K562 (cell line): ENCODE measurements around the gene SRP54. TPM values are rescaled to one million over a fixed set of nuclear protein-coding genes. Genes with fewer than 3 reads are reported as not detected.

Source experiments
- ATAC-seq: fragments of 200-7000 bp; cut with Tn5 transposase; 3 replicates; pipeline ENCODE4 v1.9.1; 2020; ENCODE audit warnings: moderate library complexity
- BruUV-seq: library from RNA; stranded (reverse); fragments of 400-500 nt; replicated peaks from 2 replicates; lab custom pipeline; 2021; lab: Mats Ljungman, UMichigan
- CTCF ChIA-PET: fragments of 300-600 bp; formaldehyde crosslinking; extraction: SDS; loops from one replicate; lab custom pipeline; 2021; ENCODE audit warnings: low intra/inter-chr PET ratio; lab: Yijun Ruan, JAX
- POLR2A ChIA-PET: fragments of 300-600, 350-650 bp; sonication (Branson Sonifier 250); formaldehyde crosslinking; extraction: SDS; loops from one replicate; lab custom pipeline; 2021; ENCODE audit warnings: antibody characterized with exemption, inconsistent platforms; lab: Yijun Ruan, JAX
- DNase-seq, 4 experiments: peaks; one replicate each; pipeline versions ENCODE4 v3.0.0 to v3.0.0-alpha.2; 2011 to 2018; ENCODE audit warnings: low spot score in 3 of 4, mixed read lengths in 3 of 4; ENCODE audit errors: extremely low read depth in 1 of 4
- FAIRE-seq: peaks from 2 replicates; lab custom pipeline; 2011; peaks lifted over from hg19 to GRCh38; lab: Jason Lieb, UNC
- H2AFZ ChIP-seq: 2 replicates; pipeline ENCODE4 v1.6.0; 2011; ENCODE audit warnings: low read depth, low read length, control low read depth, inconsistent platforms
- H3K27ac ChIP-seq: fragments of 200-600 bp; 3 replicates; pipeline ENCODE4 v1.8.0; 2011; ENCODE audit warnings: low read depth, mild to moderate bottlenecking, control low read depth, inconsistent platforms, low read length, moderate library complexity, mixed read lengths; ENCODE audit errors: extremely low read depth
- H3K27me3 ChIP-seq, 2 experiments: fragments of 300-600 bp in 1 of 2; 2 replicates in 1 of 2; 3 replicates in 1 of 2; pipeline versions ENCODE4 v1.6.0 to v1.8.0; 2011; ENCODE audit warnings: inconsistent platforms in 2 of 2, low read length in 2 of 2, mild to moderate bottlenecking in 1 of 2, mixed read lengths in 1 of 2, moderate library complexity in 1 of 2; ENCODE audit not compliant: control insufficient read depth in 2 of 2, insufficient read depth in 2 of 2
- H3K36me3 ChIP-seq: fragments of 300-600 bp; 3 replicates; pipeline ENCODE4 v1.8.0; 2011; ENCODE audit warnings: mild to moderate bottlenecking, low read length, inconsistent platforms; ENCODE audit not compliant: control insufficient read depth, insufficient read depth
- H3K4me1 ChIP-seq, 2 experiments: fragments of 200-600 bp in 1 of 2; replicated peaks in 1 of 2; 2 replicates in 1 of 2; 3 replicates in 1 of 2; pipeline versions ENCODE4 v1.5.1 to v1.8.0; 2011; ENCODE audit warnings: inconsistent platforms in 2 of 2, low read length in 2 of 2, mild to moderate bottlenecking in 1 of 2, mixed read lengths in 1 of 2, moderate library complexity in 1 of 2; ENCODE audit not compliant: control insufficient read depth in 2 of 2, insufficient read depth in 2 of 2
- H3K4me2 ChIP-seq: 2 replicates; pipeline ENCODE4 v1.6.1; 2011; ENCODE audit warnings: low read length, control low read depth, inconsistent platforms, mixed read lengths; ENCODE audit not compliant: insufficient read depth
- H3K4me3 ChIP-seq: fragments of 200-600 bp; sonication (generic), shearing (Covaris generic); 2 replicates; pipeline ENCODE4 v1.5.1; 2016; ENCODE audit warnings: control low read depth, inconsistent platforms
- H3K79me2 ChIP-seq: fragments of 200-600 bp; 3 replicates; pipeline ENCODE4 v1.8.0; 2011; ENCODE audit warnings: low read length, inconsistent platforms; ENCODE audit not compliant: control insufficient read depth, insufficient read depth
- H3K9ac ChIP-seq, 2 experiments: 2 replicates each; pipeline versions ENCODE4 v1.6.0 to v1.6.1; 2011; ENCODE audit warnings: low read depth in 2 of 2, low read length in 2 of 2, control low read depth in 1 of 2, inconsistent platforms in 1 of 2, mild to moderate bottlenecking in 1 of 2, mixed read lengths in 1 of 2; ENCODE audit not compliant: insufficient read depth in 1 of 2
- H3K9me1 ChIP-seq: one replicate; pipeline ENCODE4 v1.6.0; 2011; ENCODE audit warnings: inconsistent platforms, mild to moderate bottlenecking, low read length, moderate library complexity; ENCODE audit not compliant: control insufficient read depth, insufficient read depth
- H3K9me3 ChIP-seq: replicated peaks from 2 replicates; pipeline ENCODE4 v1.5.1; 2011; ENCODE audit warnings: low read depth, low read length, inconsistent platforms; ENCODE audit not compliant: control insufficient read depth, insufficient read depth
- H4K20me1 ChIP-seq: replicated peaks from 2 replicates; pipeline ENCODE4 v1.6.1; 2011; ENCODE audit warnings: low read length, inconsistent platforms, mixed read lengths; ENCODE audit not compliant: control insufficient read depth, insufficient read depth
- EHMT2 ChIP-seq: fragments of 450-650 bp; IDR thresholded peaks from 2 replicates; pipeline ENCODE4 v1.6.1; 2018; ENCODE audit warnings: antibody characterized with exemption
- FOS ChIP-seq: IDR thresholded peaks from 3 replicates; pipeline ENCODE4 v1.6.1; 2011; ENCODE audit not compliant: insufficient read length; ENCODE audit errors: extremely low read depth
- FOXJ3 ChIP-seq: sonication (generic); formaldehyde crosslinking; IDR thresholded peaks from 2 replicates; pipeline ENCODE4 v1.4.0; 2020; ENCODE audit warnings: mild to moderate bottlenecking, missing genetic modification reagents
- GATAD2B ChIP-seq: fragments of 450-650 bp; IDR thresholded peaks from 2 replicates; pipeline ENCODE4 v1.6.1; 2017; ENCODE audit warnings: mild to moderate bottlenecking, borderline replicate concordance
- ILK ChIP-seq: fragments of 450-650 bp; IDR thresholded peaks from 2 replicates; pipeline ENCODE4 v1.6.1; 2016; ENCODE audit warnings: missing genetic modification characterization, low read depth, mild to moderate bottlenecking, missing compliant biosample characterization, moderate library complexity, borderline replicate concordance
- MIER1 ChIP-seq: fragments of 450-650 bp; IDR thresholded peaks from 2 replicates; pipeline ENCODE4 v1.6.1; 2016; ENCODE audit warnings: antibody characterized with exemption, mild to moderate bottlenecking, low read depth
- PCBP1 ChIP-seq: fragments of 200-400 bp; formaldehyde crosslinking; IDR thresholded peaks from 2 replicates; pipeline ENCODE4 v1.6.1; 2018; ENCODE audit warnings: mild to moderate bottlenecking, low read depth, low read length; ENCODE audit not compliant: poor library complexity, severe bottlenecking
- POLR2H ChIP-seq: IDR thresholded peaks from 2 replicates; pipeline ENCODE4 v1.6.1; 2016; ENCODE audit warnings: missing genetic modification characterization, low read depth, mild to moderate bottlenecking, control low read depth, missing compliant biosample characterization, moderate library complexity
- SIN3B ChIP-seq: fragments of 450-650 bp; IDR thresholded peaks from 2 replicates; pipeline ENCODE4 v1.6.1; 2017; ENCODE audit warnings: low read depth, mild to moderate bottlenecking, moderate library complexity
- SMARCC2 ChIP-seq: fragments of 450-650 bp; IDR thresholded peaks from 2 replicates; pipeline ENCODE4 v1.6.1; 2017; ENCODE audit warnings: antibody characterized with exemption, moderate library complexity, mild to moderate bottlenecking, low read depth
- WGBS: fragments of 100-300 bp; shearing (Covaris generic); methylation state at CpG from one replicate; pipeline ENCODE4 v1.1.6; 2016; ENCODE audit warnings: low coverage, mixed read lengths; ENCODE audit not compliant: insufficient coverage; ENCODE audit errors: missing lambda C conversion rate; 5-methylcytosine and 5-hydroxymethylcytosine counted together
- in situ Hi-C: fragments of 300-500 bp; cut with MboI; formaldehyde crosslinking; loops from 4 replicates; pipeline ENCODE4 v1.15.0; 2018; ENCODE audit warnings: inconsistent platforms, mixed read lengths
- intact Hi-C: fragments of 100-400 bp; cut with micrococcal nuclease; formaldehyde crosslinking; loops from 2 replicates; pipeline ENCODE4 v1.14.2; 2022
- polyA plus RNA-seq, 8 experiments: library from polyadenylated mRNA; depleted of rRNA in 4 of 8; stranded (reverse) in 5 of 8; unstranded in 3 of 8; fragments of >200 nt; fragmentation: Nextera tagmentation in 2 of 8; fragmentation: Illumina TruSeq in 1 of 8; extraction: Ambion mirVana in 2 of 8; extraction: Trizol in 1 of 8; gene quantifications; 2 replicates each; pipeline versions ENCODE4 v1.2.1 to v1.2.3, GENCODE V29; 2011 to 2014; ENCODE audit warnings: inconsistent platforms in 1 of 8, missing spikeins in 1 of 8
- total RNA-seq, 7 experiments: library from RNA; depleted of rRNA in 6 of 7; stranded (reverse); fragments of >200 nt in 6 of 7; fragmentation: Illumina TruSeq in 2 of 7; extraction: Trizol in 2 of 7; gene quantifications; 2 replicates each; pipeline versions ENCODE4 v1.2.1 to v1.2.3, GENCODE V29; 2011 to 2021; ENCODE audit warnings: low replicate concordance in 1 of 7
- TF ChIP-seq, protein P1 (sequence below): fragments of 250-450 bp; sonication (Bioruptor Pico); IDR thresholded peaks from 2 replicates; pipeline ENCODE4 v1.5.0; 2021; ENCODE audit warnings: mild to moderate bottlenecking, borderline replicate concordance
- TF ChIP-seq, protein P2 (sequence below): fragments of 250-450 bp; sonication (Bioruptor Pico); IDR thresholded peaks from 2 replicates; pipeline ENCODE4 v1.4.0; 2020; ENCODE audit warnings: mild to moderate bottlenecking, moderate library complexity
- TF ChIP-seq, protein P3 (sequence below): sonication (generic); formaldehyde crosslinking; IDR thresholded peaks from 2 replicates; pipeline ENCODE4 v1.8.1; 2023; ENCODE audit warnings: mild to moderate bottlenecking, missing genetic modification reagents
- TF ChIP-seq, protein P4 (sequence below): sonication (generic); formaldehyde crosslinking; IDR thresholded peaks from 2 replicates; pipeline ENCODE4 v1.8.0; 2022; ENCODE audit warnings: missing genetic modification reagents, mild to moderate bottlenecking, moderate library complexity, borderline replicate concordance

The SRP54 gene
- total and polyA plus RNA-seq, 9 of the 15 experiments (the other 6 are each of a cell fraction or from before 2014, with no cell fraction given): 28.6 to 69.8 (median 51.7) TPM

DNA sequence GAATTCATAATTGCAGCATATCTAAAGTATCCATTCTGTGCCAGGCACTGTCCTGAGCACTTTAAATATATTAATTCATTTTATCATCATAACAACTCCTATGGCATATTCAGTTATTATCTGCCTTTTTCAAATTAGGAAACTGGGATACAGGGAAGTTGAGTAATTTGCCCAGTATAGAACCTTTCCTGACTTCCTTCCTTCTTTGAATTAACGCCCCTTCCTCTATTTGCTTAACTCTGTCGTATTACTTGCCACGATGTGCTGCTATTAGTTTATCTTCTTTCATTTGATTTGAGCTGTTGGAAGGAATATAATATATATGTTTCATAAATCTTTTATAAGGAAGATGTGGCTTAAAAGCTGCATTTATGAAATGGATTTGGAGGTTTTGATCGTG lies 37.9 kb downstream of the SRP54 start (continued):
- TF ChIP-seq SIN3B (no peak), FOXJ3 (CRISPR knock-in tag) (no peak), MIER1 (no peak)
- TF ChIP-seq, protein P1, sequence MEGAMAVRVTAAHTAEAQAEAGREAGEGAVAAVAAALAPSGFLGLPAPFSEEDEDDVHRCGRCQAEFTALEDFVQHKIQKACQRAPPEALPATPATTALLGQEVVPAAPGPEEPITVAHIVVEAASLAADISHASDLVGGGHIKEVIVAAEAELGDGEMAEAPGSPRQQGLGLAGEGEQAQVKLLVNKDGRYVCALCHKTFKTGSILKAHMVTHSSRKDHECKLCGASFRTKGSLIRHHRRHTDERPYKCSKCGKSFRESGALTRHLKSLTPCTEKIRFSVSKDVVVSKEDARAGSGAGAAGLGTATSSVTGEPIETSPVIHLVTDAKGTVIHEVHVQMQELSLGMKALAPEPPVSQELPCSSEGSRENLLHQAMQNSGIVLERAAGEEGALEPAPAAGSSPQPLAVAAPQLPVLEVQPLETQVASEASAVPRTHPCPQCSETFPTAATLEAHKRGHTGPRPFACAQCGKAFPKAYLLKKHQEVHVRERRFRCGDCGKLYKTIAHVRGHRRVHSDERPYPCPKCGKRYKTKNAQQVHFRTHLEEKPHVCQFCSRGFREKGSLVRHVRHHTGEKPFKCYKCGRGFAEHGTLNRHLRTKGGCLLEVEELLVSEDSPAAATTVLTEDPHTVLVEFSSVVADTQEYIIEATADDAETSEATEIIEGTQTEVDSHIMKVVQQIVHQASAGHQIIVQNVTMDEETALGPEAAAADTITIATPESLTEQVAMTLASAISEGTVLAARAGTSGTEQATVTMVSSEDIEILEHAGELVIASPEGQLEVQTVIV: no peak
- TF ChIP-seq, all 486 proteins: peak for 0

DNA sequence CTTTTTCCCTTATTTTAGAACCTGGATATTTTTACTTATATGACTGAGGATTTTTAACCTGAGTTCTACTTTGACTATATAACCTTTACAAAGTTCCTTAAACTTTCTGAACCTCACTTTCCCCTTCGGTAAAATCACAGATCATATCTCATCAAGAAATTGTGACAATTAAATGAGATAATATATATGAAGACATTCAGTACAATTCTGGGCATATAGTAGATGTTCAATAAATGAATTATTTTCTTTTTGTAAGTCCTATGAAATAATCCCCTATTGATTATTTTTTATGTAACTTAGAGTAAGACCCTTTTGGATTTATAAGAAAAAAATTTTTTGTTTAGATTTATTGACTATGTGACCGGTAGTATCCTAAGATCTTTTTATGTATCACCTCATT lies 45.6 kb downstream of the SRP54 start:
- in situ Hi-C loops (no loop called here), intact Hi-C loops (no loop called here)
- WGBS: 81% methylated on average over 2 of the region's 2 CpGs
- no peak overlapping the region for H2AFZ ChIP-seq
- no peaks in the 10 kb centered on the region for H3K79me2 ChIP-seq
- no peaks in the 10 kb centered on the region for H3K4me1 ChIP-seq
- no peak for FAIRE-seq
- no TSS peak for BruUV-seq
- ChIA-PET CTCF (no interaction called here), POLR2A (no interaction called here)
- no peaks in the 10 kb centered on the region for H4K20me1 ChIP-seq
- H3K27ac ChIP-seq: no peak overlapping the region
- ATAC-seq: no peak
- no peak overlapping the region for H3K4me2 ChIP-seq
- peaks cover 38% of the 10 kb centered on the region; the same call in 1 of the 3 replicates for H3K36me3 ChIP-seq
- no peak overlapping the region for H3K4me3 ChIP-seq
- no peaks in the 10 kb centered on the region for H3K9me3 ChIP-seq
- no peak overlapping the region for H3K9ac ChIP-seq
- no peaks in the 10 kb centered on the region for H3K27me3 ChIP-seq
- DNase-seq: no peak
- H3K9me1 ChIP-seq: no peaks in the 10 kb centered on the region
- TF ChIP-seq POLR2H (tag) (no peak), EHMT2 (no peak), ILK (no peak), GATAD2B (no peak), PCBP1 (no peak), FOS (no peak), SMARCC2 (no peak)
- TF ChIP-seq, protein P2, sequence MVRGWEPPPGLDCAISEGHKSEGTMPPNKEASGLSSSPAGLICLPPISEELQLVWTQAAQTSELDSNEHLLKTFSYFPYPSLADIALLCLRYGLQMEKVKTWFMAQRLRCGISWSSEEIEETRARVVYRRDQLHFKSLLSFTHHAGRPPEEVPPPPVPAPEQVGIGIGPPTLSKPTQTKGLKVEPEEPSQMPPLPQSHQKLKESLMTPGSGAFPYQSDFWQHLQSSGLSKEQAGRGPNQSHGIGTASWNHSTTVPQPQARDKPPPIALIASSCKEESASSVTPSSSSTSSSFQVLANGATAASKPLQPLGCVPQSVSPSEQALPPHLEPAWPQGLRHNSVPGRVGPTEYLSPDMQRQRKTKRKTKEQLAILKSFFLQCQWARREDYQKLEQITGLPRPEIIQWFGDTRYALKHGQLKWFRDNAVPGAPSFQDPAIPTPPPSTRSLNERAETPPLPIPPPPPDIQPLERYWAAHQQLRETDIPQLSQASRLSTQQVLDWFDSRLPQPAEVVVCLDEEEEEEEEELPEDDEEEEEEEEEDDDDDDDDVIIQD (CRISPR knock-in tag): no peak
- TF ChIP-seq, protein P3, sequence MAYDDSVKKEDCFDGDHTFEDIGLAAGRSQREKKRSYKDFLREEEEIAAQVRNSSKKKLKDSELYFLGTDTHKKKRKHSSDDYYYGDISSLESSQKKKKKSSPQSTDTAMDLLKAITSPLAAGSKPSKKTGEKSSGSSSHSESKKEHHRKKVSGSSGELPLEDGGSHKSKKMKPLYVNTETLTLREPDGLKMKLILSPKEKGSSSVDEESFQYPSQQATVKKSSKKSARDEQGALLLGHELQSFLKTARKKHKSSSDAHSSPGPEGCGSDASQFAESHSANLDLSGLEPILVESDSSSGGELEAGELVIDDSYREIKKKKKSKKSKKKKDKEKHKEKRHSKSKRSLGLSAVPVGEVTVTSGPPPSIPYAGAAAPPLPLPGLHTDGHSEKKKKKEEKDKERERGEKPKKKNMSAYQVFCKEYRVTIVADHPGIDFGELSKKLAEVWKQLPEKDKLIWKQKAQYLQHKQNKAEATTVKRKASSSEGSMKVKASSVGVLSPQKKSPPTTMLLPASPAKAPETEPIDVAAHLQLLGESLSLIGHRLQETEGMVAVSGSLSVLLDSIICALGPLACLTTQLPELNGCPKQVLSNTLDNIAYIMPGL: no peak
- TF ChIP-seq, protein P4, sequence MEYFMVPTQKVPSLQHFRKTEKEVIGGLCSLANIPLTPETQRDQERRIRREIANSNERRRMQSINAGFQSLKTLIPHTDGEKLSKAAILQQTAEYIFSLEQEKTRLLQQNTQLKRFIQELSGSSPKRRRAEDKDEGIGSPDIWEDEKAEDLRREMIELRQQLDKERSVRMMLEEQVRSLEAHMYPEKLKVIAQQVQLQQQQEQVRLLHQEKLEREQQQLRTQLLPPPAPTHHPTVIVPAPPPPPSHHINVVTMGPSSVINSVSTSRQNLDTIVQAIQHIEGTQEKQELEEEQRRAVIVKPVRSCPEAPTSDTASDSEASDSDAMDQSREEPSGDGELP: no peak
